HepG2 (cell line): ENCODE measurements around the gene ENPP7.

ENCODE experiments used
- FOXO1 ChIP-seq: sonication (generic); formaldehyde crosslinking; IDR thresholded peaks from 2 replicates; pipeline ENCODE4 v1.4.0; 2020; ENCODE audit warnings: missing genetic modification reagents
- KDM1A ChIP-seq: IDR thresholded peaks from 2 replicates; pipeline ENCODE4 v1.6.1; 2016; ENCODE audit warnings: missing compliant biosample characterization
- RXRA ChIP-seq: sonication (generic); formaldehyde crosslinking; IDR thresholded peaks from 2 replicates; pipeline ENCODE4 v1.5.1; 2020; ENCODE audit warnings: missing genetic modification reagents
- SNRNP70 ChIP-seq: fragments of 200-400 bp; formaldehyde crosslinking; IDR thresholded peaks from 2 replicates; pipeline ENCODE4 v1.6.1; 2017; ENCODE audit warnings: mild to moderate bottlenecking, low read depth, low read length, moderate library complexity
- ZMYM4 ChIP-seq: sonication (generic); formaldehyde crosslinking; IDR thresholded peaks from 2 replicates; pipeline ENCODE4 v1.8.1; 2023; ENCODE audit warnings: mild to moderate bottlenecking, missing genetic modification reagents
- ZNF44 ChIP-seq: sonication (generic); formaldehyde crosslinking; IDR thresholded peaks from 2 replicates; pipeline ENCODE4 v1.5.1; 2020; ENCODE audit warnings: mild to moderate bottlenecking, missing genetic modification reagents
- TF ChIP-seq, protein P1 (sequence below): IDR thresholded peaks from 2 replicates; pipeline ENCODE4 v1.6.1; 2012; ENCODE audit warnings: low read depth, low read length, improper control_type of control experiment

DNA sequence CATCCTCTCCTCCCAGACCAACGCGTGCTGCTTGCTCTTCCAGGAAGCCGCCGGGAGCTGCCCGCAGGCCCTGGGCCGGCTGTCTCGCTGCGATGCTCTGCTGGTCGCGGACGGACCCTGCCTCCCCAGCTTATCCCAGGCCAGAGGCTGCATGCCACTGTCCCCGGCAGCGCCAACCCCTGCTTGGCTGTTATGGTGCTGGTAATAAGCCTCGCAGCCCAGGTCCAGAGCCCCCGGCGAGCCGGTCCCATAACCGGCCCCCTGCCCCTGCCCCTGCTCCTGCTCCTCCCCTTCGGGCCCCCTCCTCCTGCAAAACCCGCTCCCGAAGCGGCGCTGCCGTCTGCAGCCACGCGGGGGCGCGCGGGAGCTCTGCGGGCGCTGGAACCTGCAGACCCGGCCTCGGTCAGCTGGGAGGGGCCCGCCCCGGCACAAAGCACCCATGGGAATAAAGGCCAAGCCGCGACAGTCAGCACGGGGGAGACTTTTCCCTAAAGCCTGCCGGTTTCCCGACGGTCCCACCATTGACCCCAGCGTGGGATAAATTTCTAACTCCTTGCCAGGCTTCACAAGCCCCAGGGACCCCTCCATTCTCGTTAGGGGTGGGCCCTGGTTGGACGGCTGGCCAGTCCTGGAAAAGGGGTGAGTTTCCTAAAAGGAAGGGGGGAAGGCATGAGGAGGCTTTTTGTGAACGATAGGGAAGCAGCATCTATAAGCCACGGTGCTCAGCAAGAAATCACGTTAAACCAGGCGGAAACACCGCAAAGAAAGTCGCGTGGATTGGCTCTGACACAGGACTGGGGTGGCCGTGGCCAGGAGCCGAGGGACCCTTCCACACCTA is 11.2 kb downstream of the ENPP7 start:
- TF ChIP-seq ZMYM4 (CRISPR knock-in tag) (no peak), RXRA (CRISPR knock-in tag) (peak; percentile 64), KDM1A (CRISPR knock-in tag) (no peak), ZNF44 (CRISPR knock-in tag) (no peak), SNRNP70 (no peak), FOXO1 (CRISPR knock-in tag) (peak; percentile 21; the same call in 1 of the 2 replicates)
- TF ChIP-seq, protein P1, sequence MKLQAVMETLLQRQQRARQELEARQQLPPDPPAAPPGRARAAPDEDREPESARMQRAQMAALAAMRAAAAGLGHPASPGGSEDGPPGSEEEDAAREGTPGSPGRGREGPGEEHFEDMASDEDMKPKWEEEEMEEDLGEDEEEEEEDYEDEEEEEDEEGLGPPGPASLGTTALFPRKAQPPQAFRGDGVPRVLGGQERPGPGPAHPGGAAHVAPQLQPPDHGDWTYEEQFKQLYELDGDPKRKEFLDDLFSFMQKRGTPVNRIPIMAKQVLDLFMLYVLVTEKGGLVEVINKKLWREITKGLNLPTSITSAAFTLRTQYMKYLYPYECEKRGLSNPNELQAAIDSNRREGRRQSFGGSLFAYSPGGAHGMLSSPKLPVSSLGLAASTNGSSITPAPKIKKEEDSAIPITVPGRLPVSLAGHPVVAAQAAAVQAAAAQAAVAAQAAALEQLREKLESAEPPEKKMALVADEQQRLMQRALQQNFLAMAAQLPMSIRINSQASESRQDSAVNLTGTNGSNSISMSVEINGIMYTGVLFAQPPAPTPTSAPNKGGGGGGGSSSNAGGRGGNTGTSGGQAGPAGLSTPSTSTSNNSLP = no peak
